ENCODE results near the gene FGF23. TPM values are rescaled to one million over a fixed set of nuclear protein-coding genes. Genes with fewer than 3 reads are reported as not detected.

The FGF23 gene
- total RNA-seq (2022; extraction: Qiagen RNA extraction) = not detected in 5 replicates

GRCh38 chr12:4379405-4379804 lies at the start of gene FGF23:
Gene FGF23, minus strand, starts transcription at chr12:4379712. Its CDS starts 130 bp downstream, at chr12:4379582.

GRCh38 chr12:4320853-4321701 lies 58.4 kb downstream of the FGF23 start, which contains the start of gene TIGAR:
Gene TIGAR, plus strand, starts transcription at chr12:4321213. Its CDS starts 59 bp downstream, at chr12:4321272.

Other genes with a start within 250 kb of the FGF23 start
- 0.01 to 0.02 TPM in 2 of 5 replicates, not detected in the others for gene CCND2, start 106.0 kb downstream of the FGF23 start, total RNA-seq (2022; extraction: Qiagen RNA extraction)
- 42.4 to 50.2 TPM (median 49.5 TPM) in 5 replicates for gene TIGAR, start 58.5 kb downstream of the FGF23 start, total RNA-seq (2022; extraction: Qiagen RNA extraction)
- not detected in 5 replicates for gene FGF6, start 66.1 kb upstream of the FGF23 start, total RNA-seq (2022; extraction: Qiagen RNA extraction)
- gene RAD51AP1, start 159.2 kb upstream of the FGF23 start, total RNA-seq (2022; extraction: Qiagen RNA extraction) = 14.9 to 20.8 TPM (median 18.0 TPM) in 5 replicates
- 41.6 to 52.9 TPM (median 42.8 TPM) in 5 replicates for gene DYRK4, start 182.5 kb upstream of the FGF23 start, total RNA-seq (2022; extraction: Qiagen RNA extraction)

Data from A549 treated with dexamethasone at 1 μM for 4 hours (cell line).